GM04503 (cell line): ENCODE data around the gene ARNT2.
"Not testable (repeated sequence)": the region's sequence is repeated elsewhere in the genome, so short reads cannot be mapped to it uniquely, and the experiment has no call there.

Experiments
- DNase-seq: peaks from one replicate; pipeline ENCODE4 v3.0.0-alpha.2; 2012; ENCODE audit warnings: low read depth

Gene ARNT2

DNA sequence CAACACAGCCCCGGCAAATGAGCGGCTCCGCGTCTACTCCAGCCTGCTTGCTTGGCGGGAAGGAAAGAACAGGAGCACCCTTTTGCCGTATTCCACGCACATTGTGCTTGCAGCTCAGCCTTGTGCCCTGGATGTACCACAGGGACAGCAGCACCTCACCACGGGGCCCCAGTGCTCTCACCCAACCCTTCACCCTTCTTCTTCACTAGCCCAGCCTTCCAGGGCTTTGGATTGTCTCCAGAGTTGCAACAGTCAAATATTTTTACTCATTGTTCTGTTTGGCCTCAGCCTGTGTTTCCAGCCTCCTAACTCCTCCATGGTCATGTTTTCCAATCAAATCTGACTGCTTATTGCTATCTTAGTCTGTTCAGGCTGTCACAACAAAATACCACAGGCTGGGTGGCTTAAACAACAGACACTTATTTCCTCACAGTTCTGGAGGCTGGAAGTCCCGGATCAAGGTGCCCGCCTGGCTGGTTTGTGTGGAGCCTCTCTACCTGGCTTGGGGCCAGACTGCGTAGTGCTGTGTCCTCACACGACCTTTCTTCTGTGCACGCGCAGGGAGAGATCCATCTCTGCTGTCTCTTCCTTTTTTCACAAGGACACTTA is 211.7 kb downstream of the ARNT2 start:
- DNase-seq = peak; percentile 84

DNA sequence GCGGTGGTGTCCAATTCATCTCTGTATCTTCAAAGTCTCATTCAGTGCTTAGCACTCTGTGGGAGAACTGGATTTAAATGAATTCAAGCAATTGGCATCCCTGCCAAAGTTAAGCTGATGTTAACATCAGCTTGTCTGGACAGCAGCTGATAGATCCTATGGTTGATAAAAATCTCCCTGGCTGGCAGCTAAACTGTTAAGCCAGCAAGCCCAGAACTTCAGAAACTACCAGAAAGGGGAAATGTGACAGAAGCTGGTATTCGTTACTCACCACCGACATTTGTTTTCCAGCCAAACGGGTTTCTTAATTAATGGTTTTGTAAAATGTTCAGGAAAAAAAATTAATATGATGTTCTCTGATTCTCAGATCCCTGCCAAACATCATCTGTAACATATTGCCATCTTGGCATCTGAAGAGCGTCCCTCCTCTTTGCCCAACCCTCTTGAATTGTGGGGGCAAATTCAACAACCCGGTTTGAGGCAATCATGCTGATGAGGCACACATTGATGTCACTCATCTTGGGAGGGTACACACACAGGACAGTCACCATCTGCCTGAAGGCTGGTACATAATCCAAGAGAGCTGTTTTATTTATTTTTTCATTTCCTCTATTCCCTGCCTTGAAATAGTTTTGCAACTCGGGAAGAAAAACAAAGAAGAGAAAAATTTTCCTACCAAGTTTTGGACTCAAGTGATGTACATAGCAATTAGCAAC is 214.7 kb downstream of the ARNT2 start:
- DNase-seq = no peak

GRCh38 chr15:80619680-80620079 is 215.5 kb downstream of the ARNT2 start:
- DNase-seq = no peak

GRCh38 chr15:80620141-80620540 is 216.0 kb downstream of the ARNT2 start:
- DNase-seq = no peak

GRCh38 chr15:80620931-80621330 is 216.7 kb downstream of the ARNT2 start:
- no peak for DNase-seq

- DNase-seq = no peak
Measured at GRCh38 chr15:80626643-80627120, 222.5 kb downstream of the ARNT2 start.

GRCh38 chr15:80629355-80629754 is 225.2 kb downstream of the ARNT2 start:
- DNase-seq = no peak

DNA sequence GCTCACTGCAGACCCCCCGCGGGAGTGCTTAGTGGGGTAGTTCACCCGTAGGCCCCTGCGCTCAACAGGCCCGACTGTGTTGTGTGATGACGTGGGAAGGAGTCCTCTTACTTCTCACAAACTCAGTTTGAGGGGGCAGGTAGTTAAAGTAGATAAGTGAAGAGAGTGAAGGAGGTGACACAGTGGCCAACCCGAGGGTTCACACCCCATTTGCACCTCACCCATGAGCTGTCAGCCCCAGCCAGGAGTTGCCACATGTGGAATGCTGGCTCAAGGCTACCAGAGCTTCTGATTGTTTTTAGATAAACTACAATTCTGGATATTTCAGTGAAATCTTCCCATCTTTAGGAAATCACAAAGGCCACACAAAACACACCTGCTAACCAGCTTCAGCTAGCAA is 226.8 kb downstream of the ARNT2 start:
- no peak for DNase-seq

GRCh38 chr15:80633221-80633620 is 229.0 kb downstream of the ARNT2 start:
- no peak for DNase-seq

GRCh38 chr15:80635953-80636352 is 231.8 kb downstream of the ARNT2 start:
- no peak for DNase-seq

DNA sequence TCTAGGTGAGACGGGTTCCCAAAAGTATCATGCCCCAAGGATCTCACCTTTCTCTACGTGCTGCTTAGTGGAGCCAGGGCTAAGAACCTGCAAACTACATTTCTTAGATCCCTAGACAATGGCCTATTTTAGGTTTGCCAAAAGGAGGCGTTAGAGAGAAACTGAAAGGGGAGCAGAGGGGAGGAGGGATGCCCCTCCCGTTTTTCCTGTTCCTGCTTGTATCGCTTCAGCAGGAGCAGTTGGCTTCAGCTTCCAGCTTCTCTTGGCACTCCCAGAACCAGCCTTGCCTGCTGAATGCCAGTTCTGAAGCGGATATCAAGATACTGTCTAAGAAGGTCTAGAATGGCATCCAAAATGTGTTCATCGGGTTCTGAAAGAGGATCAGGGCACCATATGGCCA is 232.5 kb downstream of the ARNT2 start:
- no peak for DNase-seq

- DNase-seq = no peak
Measured at GRCh38 chr15:80637747-80638146, 233.6 kb downstream of the ARNT2 start.

GRCh38 chr15:80638553-80639167 is 234.5 kb downstream of the ARNT2 start:
- DNase-seq = no peak

- DNase-seq = no peak
Measured at GRCh38 chr15:80639168-80639555, 235.0 kb downstream of the ARNT2 start.

DNA sequence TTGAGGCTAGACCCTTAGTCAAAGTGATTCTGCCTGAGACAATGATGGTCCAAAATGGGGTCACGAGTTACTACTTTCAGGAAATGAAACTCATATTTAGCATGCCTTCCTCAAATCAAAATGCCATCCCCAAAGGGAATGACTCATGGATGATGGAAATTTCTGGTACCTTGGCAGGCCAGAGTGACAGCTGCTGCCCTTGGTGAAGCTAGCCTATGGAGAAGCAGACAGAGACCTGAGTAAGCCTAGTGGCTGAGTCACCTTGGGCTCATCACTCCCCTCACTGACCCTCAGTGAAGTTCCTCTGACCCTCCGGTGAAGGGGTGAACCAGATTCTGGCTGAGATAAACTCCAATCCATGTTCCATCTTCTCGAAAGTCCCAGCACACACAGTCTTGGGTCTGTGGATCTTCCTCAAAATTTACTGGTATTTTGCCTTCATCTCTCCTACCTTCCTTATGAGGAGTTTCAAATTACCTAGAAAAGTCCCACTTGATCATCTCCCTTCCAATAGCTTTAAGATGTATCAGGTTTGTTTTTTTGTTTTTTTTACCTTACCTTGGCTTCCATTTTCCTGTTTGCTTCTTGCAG is 236.4 kb downstream of the ARNT2 start:
- no peak for DNase-seq

- no peak for DNase-seq
Measured at GRCh38 chr15:80641384-80641783, 237.2 kb downstream of the ARNT2 start.

- DNase-seq = peak; percentile 74
Measured at GRCh38 chr15:80643431-80643951, 239.3 kb downstream of the ARNT2 start.

DNA sequence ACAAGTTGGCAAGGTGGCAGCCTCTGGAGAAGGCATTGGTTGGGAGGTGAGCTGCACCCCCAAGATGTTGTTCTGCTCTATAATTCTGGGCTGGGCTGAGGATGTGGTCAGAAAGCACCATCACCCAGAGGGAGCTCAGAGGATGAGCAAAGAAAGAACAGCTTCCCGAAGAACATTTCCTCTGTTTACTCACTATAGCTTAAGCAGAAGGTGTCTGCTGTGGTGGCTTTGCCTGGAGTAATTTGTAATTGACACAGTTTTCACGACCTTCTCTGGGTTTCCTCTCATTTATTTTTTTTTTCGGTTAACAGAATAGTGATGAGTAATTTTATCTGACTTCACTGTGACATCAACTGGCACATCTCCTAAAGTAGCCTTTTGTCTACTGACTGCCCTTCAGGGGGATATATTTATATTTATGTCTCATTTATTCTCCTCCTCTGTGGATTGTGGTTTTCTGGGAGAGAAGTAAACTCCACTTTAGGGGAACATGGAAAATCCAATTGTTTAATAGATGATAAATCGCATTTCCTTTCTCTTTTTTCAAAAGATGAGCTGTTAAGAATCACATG is 241.4 kb downstream of the ARNT2 start:
- no peak for DNase-seq

GRCh38 chr15:80647424-80647823 is 243.2 kb downstream of the ARNT2 start:
- not testable (repeated sequence) for DNase-seq
